HL-60/S4 treated with phorbol 12-myristate 13-acetate at 8.2 ng/mL for 4 days and 3 days (cell line): ENCODE measurements around the gene AIMP1.
"Not testable (repeated sequence)": the region's sequence is repeated elsewhere in the genome, so short reads cannot be mapped to it uniquely, and the experiment has no call there.

Experiments used
- in situ Hi-C: fragments of 300-500 bp; cut with MboI; formaldehyde crosslinking; loops from 2 replicates; pipeline ENCODE4 v1.15.0; 2022; ENCODE audit warnings: low sequenced_read_pairs

AIMP1 gene

GRCh38 chr4:106312377-106312776 is 4.0 kb upstream of the AIMP1 start:
- in situ Hi-C loops = no loop called here

- in situ Hi-C loops = no loop called here
Measured at GRCh38 chr4:106312997-106313522, 3.3 kb upstream of the AIMP1 start.

- in situ Hi-C loops = no loop called here
Measured at GRCh38 chr4:106314960-106315359, 1.4 kb upstream of the AIMP1 start.

- in situ Hi-C loops = no loop called here
Measured at GRCh38 chr4:106315476-106315967, 828 bp upstream of the AIMP1 start.

GRCh38 chr4:106316773-106317409 is 541 bp downstream of the AIMP1 start:
- in situ Hi-C loops = no loop called here

GRCh38 chr4:106317815-106318214 is 1.5 kb downstream of the AIMP1 start:
- in situ Hi-C loops = no loop called here

GRCh38 chr4:106318511-106318910 is 2.2 kb downstream of the AIMP1 start:
- in situ Hi-C loops = no loop called here

- in situ Hi-C loops = no loop called here
Measured at GRCh38 chr4:106320235-106320634, 3.9 kb downstream of the AIMP1 start.

GRCh38 chr4:106321168-106321567 is 4.8 kb downstream of the AIMP1 start:
- in situ Hi-C loops = not testable (repeated sequence)

- in situ Hi-C loops = not testable (repeated sequence)
Measured at GRCh38 chr4:106321814-106322213, 5.5 kb downstream of the AIMP1 start.

GRCh38 chr4:106323119-106323518 is 6.8 kb downstream of the AIMP1 start:
- in situ Hi-C loops = no loop called here

- in situ Hi-C loops = no loop called here
Measured at GRCh38 chr4:106325800-106326199, 9.4 kb downstream of the AIMP1 start.

- in situ Hi-C loops = no loop called here
Measured at GRCh38 chr4:106329041-106329618, 12.8 kb downstream of the AIMP1 start.

- in situ Hi-C loops = no loop called here
Measured at GRCh38 chr4:106333186-106333585, 16.8 kb downstream of the AIMP1 start.

GRCh38 chr4:106334741-106335470 is 18.6 kb downstream of the AIMP1 start:
- in situ Hi-C loops = no loop called here

GRCh38 chr4:106336618-106337017 is 20.3 kb downstream of the AIMP1 start:
- in situ Hi-C loops = no loop called here

- in situ Hi-C loops = no loop called here
Measured at GRCh38 chr4:106337916-106338315, 21.6 kb downstream of the AIMP1 start.

GRCh38 chr4:106338671-106339070 is 22.3 kb downstream of the AIMP1 start:
- in situ Hi-C loops = no loop called here

GRCh38 chr4:106339431-106339830 is 23.1 kb downstream of the AIMP1 start:
- in situ Hi-C loops = no loop called here

GRCh38 chr4:106340774-106341173 is 24.4 kb downstream of the AIMP1 start:
- in situ Hi-C loops = no loop called here

- in situ Hi-C loops = no loop called here
Measured at GRCh38 chr4:106343865-106344646, 27.7 kb downstream of the AIMP1 start.
